Activated naive CD4-positive, alpha-beta T cell treated with anti-CD3 and anti-CD28 coated beads, Interleukin-2, amount 10 ng/mL, durations not matched to agents 7 days and 5 days (primary cell): ENCODE results near the gene TCEA2.
A peak's percentile ranks its signal among the peaks of the same experiment; 100 is the strongest.

Experiments
- CTCF ChIA-PET: fragments of 350-600 bp; sonication (Branson Sonifier 250); formaldehyde crosslinking; loops from one replicate; lab custom pipeline; 2021; ENCODE audit warnings: antibody characterized with exemption; lab: Charles Lee
- DNase-seq: peaks from one replicate; pipeline ENCODE4 v3.0.0-alpha.2; 2020
- H3K27ac Mint-ChIP-seq: one replicate; pipeline ENCODE4 v1.8.0; 2021; ENCODE audit warnings: mild to moderate bottlenecking, moderate library complexity, mixed read lengths
- H3K27me3 Mint-ChIP-seq: one replicate; pipeline ENCODE4 v1.8.0; 2021; ENCODE audit warnings: mild to moderate bottlenecking, mixed read lengths
- H3K36me3 Mint-ChIP-seq: one replicate; pipeline ENCODE4 v1.8.0; 2021; ENCODE audit warnings: mixed read lengths
- H3K4me1 Mint-ChIP-seq: one replicate; pipeline ENCODE4 v1.8.0; 2021; ENCODE audit warnings: mixed read lengths
- H3K4me3 Mint-ChIP-seq: one replicate; pipeline ENCODE4 v1.8.0; 2021; ENCODE audit warnings: mild to moderate bottlenecking, moderate library complexity, mixed read lengths
- H3K9me3 Mint-ChIP-seq: one replicate; pipeline ENCODE4 v1.8.0; 2021; ENCODE audit warnings: mixed read lengths

TCEA2 gene

DNA sequence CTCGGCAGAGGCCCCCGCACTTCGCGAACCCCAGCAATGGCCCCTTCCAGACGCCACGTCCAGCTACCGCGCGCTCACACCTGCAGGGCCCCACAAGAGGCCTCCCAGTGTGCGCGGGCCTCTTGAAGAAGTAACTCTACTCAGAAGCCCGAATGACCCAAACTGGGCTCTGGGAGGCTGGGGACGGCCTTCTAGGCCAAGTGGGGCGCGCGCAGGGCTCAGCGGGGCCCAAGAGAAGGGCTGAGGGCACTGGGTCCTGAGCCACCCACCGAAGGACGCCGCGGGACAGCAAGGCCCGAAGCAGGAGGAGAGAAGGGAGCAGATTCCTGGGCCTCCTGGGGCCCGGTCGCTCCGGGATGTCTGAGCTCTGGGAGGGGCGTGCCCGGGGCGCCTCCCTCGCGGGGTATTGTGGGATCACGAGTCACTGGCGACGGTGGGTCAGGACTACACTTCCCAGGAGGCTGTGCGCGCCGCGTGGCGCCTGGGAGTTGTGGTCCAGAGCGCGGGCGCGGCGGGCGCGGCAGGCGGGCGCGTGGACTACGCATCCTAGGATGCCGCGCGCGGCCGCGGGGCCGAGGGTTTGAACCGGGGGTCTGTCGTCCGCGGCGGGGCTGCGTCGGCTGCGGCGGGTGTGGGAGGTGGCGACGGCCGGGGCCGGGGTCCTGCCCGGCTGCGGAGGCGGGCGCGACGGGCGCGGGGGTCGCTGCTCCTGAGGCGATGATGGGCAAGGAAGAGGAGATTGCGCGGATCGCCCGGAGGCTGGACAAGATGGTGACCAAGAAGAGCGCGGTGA, at the start of gene TCEA2:
TCEA2 (plus strand) TSS at position 603 of the 793 bp plus-strand sequence; CDS start at position 718, 115 bp downstream.
- peak within 1 kb of the TSS; percentile 86 for H3K4me3 Mint-ChIP-seq
- peak; percentile 97 for DNase-seq
- no peaks in the 10 kb centered on the region for H3K36me3 Mint-ChIP-seq
- H3K4me1 Mint-ChIP-seq: peaks cover 62% of the 10 kb centered on the region
- peak within 1 kb of the TSS; percentile 58 for H3K27ac Mint-ChIP-seq
- no peaks in the 10 kb centered on the region for H3K9me3 Mint-ChIP-seq
- CTCF ChIA-PET: interaction anchor here (3.6 kb wide), 1 partner anchor 24 kb away, joined by 17 read pairs; no protein-coding TSS in a partner anchor
- peaks cover 22% of the 10 kb centered on the region for H3K27me3 Mint-ChIP-seq

DNA sequence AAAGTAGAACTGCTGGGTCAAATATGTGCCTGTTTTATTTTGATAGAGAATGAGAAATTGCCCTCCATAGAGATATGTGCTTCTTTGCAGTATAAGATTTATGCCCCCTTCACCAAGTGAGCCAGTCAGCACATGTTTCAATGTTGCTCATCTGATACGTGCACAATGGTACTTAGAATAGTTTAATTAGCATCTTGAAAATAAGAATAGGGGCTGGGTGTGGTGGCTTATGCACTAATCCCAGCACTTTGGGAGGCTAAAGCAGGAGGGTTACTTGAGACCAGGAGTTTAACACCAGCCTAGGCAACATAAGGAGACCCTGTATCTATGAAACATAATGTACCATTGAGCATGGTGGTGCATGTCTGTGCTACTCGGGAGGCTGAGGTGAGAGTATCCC, 47.4 kb upstream of the TCEA2 start:
- no peak overlapping the region for H3K4me3 Mint-ChIP-seq
- peaks cover 62% of the 10 kb centered on the region for H3K36me3 Mint-ChIP-seq
- peaks cover 38% of the 10 kb centered on the region for H3K4me1 Mint-ChIP-seq
- CTCF ChIA-PET: interaction anchor here (0.8 kb wide), 1 partner anchor 24 kb away, joined by 3 read pairs; no protein-coding TSS in a partner anchor
- peaks cover 11% of the 10 kb centered on the region for H3K9me3 Mint-ChIP-seq
- peak overlapping the region; percentile 17 for H3K27ac Mint-ChIP-seq
- DNase-seq: no peak
- no peaks in the 10 kb centered on the region for H3K27me3 Mint-ChIP-seq

DNA sequence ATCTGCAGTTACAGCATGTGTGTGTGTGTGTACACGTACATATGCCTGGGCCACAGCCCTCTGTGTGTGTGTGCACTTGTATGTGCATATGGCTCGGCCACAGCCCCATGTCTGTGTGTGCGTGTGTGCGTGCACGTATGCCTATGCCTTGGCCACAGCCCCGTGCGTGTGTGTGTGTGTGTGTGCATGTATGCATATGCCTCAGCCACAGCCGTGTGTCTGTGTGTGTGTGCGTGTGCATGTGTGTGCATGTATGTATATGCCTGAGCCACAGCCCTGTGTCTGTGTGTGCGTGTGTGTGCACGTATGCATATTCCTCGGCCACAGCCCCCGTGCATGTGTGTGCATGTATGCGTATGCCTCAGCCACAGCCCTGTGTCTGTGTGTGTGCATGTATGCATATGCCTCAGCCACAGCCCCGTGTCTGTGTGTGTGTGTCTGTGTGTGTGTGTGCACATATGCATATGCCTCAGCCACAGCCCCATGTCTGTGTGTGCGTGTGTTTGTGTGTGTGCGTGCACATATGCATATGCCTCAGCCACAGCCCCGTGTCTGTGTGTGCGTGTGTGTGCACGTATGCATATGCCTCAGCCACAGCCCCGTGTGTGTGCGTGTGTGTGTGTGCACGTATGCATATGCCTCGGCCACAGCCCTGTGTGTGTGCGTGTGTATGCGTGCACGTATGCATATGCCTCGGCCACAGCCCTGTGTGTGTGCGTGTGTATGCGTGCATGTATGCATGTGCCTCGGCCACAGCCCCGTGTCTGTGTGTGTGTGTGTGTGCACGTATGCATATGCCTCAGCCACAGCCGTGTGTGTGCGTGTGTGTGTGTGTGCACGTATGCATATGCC, 41.6 kb upstream of the TCEA2 start:
- DNase-seq: no peak
- H3K27ac Mint-ChIP-seq: no peak overlapping the region
- CTCF ChIA-PET: no interaction called here
- H3K4me3 Mint-ChIP-seq: no peak overlapping the region
- no peaks in the 10 kb centered on the region for H3K9me3 Mint-ChIP-seq
- no peaks in the 10 kb centered on the region for H3K27me3 Mint-ChIP-seq
- peaks cover 3% of the 10 kb centered on the region for H3K4me1 Mint-ChIP-seq
- H3K36me3 Mint-ChIP-seq: peaks cover 67% of the 10 kb centered on the region

- H3K27ac Mint-ChIP-seq: no peak overlapping the region
- no peaks in the 10 kb centered on the region for H3K27me3 Mint-ChIP-seq
- H3K36me3 Mint-ChIP-seq: peaks cover 65% of the 10 kb centered on the region
- no peak for DNase-seq
- H3K9me3 Mint-ChIP-seq: no peaks in the 10 kb centered on the region
- no peak overlapping the region for H3K4me3 Mint-ChIP-seq
- CTCF ChIA-PET: no interaction called here
- peaks cover under 1% of the 10 kb centered on the region for H3K4me1 Mint-ChIP-seq
These were observed 40.2 kb upstream of the TCEA2 start for GRCh38 chr20:64022671-64023360.

GRCh38 chr20:64023361-64024140, 39.4 kb upstream of the TCEA2 start:
- Mint-ChIP-seq H3K36me3 (peaks cover 62% of the 10 kb centered on the region), H3K4me1 (no peaks in the 10 kb centered on the region), H3K27me3 (no peaks in the 10 kb centered on the region), H3K9me3 (no peaks in the 10 kb centered on the region), H3K27ac (no peak overlapping the region), H3K4me3 (no peak overlapping the region)
- CTCF ChIA-PET: no interaction called here
- no peak for DNase-seq

- Mint-ChIP-seq H3K9me3 (no peaks in the 10 kb centered on the region), H3K4me3 (no peak overlapping the region), H3K4me1 (no peaks in the 10 kb centered on the region), H3K27ac (no peak overlapping the region), H3K36me3 (peaks cover 60% of the 10 kb centered on the region), H3K27me3 (no peaks in the 10 kb centered on the region)
- no peak for DNase-seq
- CTCF ChIA-PET: interaction anchor here (1.0 kb wide), 1 partner anchor 44 kb away, joined by 3 read pairs; the partner anchor contains the start of gene PRPF6
These were observed 38.6 kb upstream of the TCEA2 start for GRCh38 chr20:64024141-64024990.

- Mint-ChIP-seq H3K27me3 (no peaks in the 10 kb centered on the region), H3K36me3 (peaks cover 61% of the 10 kb centered on the region), H3K4me3 (no peak overlapping the region), H3K9me3 (no peaks in the 10 kb centered on the region), H3K27ac (no peak overlapping the region), H3K4me1 (no peaks in the 10 kb centered on the region)
- no peak for DNase-seq
- CTCF ChIA-PET: interaction anchor here (1.0 kb wide), 1 partner anchor 45 kb away, joined by 3 read pairs; the partner anchor contains the start of gene PRPF6
These were observed 37.7 kb upstream of the TCEA2 start for GRCh38 chr20:64025101-64025825.

DNA sequence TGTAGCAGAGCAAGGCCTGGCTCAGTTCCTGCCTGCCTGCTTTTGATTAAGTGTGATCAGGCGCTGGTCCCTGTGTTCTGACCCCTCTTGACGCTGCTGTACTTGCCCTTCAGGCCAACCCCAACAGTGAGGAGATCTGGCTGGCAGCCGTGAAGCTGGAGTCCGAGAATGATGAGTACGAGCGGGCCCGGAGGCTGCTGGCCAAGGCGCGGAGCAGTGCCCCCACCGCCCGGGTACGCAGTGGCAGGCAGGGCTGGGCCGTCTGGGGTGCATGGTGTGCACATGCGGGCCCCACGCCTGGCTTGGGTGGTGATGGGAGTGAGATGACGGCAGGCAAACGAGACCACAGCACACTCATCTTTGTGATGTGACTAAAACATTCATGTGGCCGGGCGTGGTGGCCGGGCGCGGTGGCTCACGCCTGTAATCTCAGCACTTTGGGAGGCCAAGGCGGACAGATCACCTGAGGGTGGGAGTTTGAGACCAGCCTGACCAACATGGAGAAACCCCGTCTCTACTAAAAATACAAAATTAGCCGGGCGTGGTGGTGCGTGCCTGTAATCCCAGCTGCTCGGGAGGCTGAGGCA, 37.1 kb upstream of the TCEA2 start:
- Mint-ChIP-seq H3K9me3 (no peaks in the 10 kb centered on the region), H3K36me3 (peaks cover 63% of the 10 kb centered on the region), H3K27me3 (no peaks in the 10 kb centered on the region), H3K4me1 (no peaks in the 10 kb centered on the region), H3K4me3 (no peak overlapping the region), H3K27ac (no peak overlapping the region)
- no peak for DNase-seq
- CTCF ChIA-PET: no interaction called here

GRCh38 chr20:64027981-64028685, 34.9 kb upstream of the TCEA2 start:
- H3K27ac Mint-ChIP-seq: peak overlapping the region; percentile 26

GRCh38 chr20:64029293-64030117, 33.5 kb upstream of the TCEA2 start:
- Mint-ChIP-seq H3K9me3 (no peaks in the 10 kb centered on the region), H3K4me3 (no peak overlapping the region), H3K27me3 (no peaks in the 10 kb centered on the region), H3K36me3 (peaks cover 50% of the 10 kb centered on the region), H3K4me1 (peaks cover 7% of the 10 kb centered on the region), H3K27ac (no peak overlapping the region)
- no peak for DNase-seq
- CTCF ChIA-PET: no interaction called here

More at GRCh38 chr20:64027981-64028685, 34.9 kb upstream of the TCEA2 start:
- peaks cover 55% of the 10 kb centered on the region for H3K36me3 Mint-ChIP-seq
- no peaks in the 10 kb centered on the region for H3K27me3 Mint-ChIP-seq
- DNase-seq: no peak
- no peaks in the 10 kb centered on the region for H3K4me1 Mint-ChIP-seq
- H3K4me3 Mint-ChIP-seq: no peak overlapping the region
- no peaks in the 10 kb centered on the region for H3K9me3 Mint-ChIP-seq
- CTCF ChIA-PET: interaction anchor here (0.8 to 1.1 kb wide), 2 partner anchors 9 to 10 kb away, joined by 3 read pairs; no protein-coding TSS in a partner anchor
